ENCODE measurements around the gene SOAT1.

Gene SOAT1

GRCh38 chr1:179321533-179322216 lies 28.1 kb downstream of the SOAT1 start:
- no peak for DNase-seq (ENCODE audit: extremely low read depth, low read depth)
- TF ChIP-seq CTCF (IDR thresholded peaks at IDR 0.05; ENCODE audit: low read depth, low read length) = no peak

- no peak for TF ChIP-seq CTCF (IDR thresholded peaks at IDR 0.05; ENCODE audit: low read depth, low read length)
These were observed 29.0 kb downstream of the SOAT1 start for GRCh38 chr1:179322557-179322956.

GRCh38 chr1:179323436-179323835 lies 29.8 kb downstream of the SOAT1 start:
- TF ChIP-seq CTCF (IDR thresholded peaks at IDR 0.05; ENCODE audit: low read depth, low read length) = no peak
- no peak for DNase-seq (ENCODE audit: extremely low read depth, low read depth)

More at GRCh38 chr1:179322557-179322956, 29.0 kb downstream of the SOAT1 start:
- no peak for DNase-seq (ENCODE audit: extremely low read depth, low read depth)

GRCh38 chr1:179325836-179326235 lies 32.2 kb downstream of the SOAT1 start:
- no peak for DNase-seq (ENCODE audit: extremely low read depth, low read depth)
- no peak for TF ChIP-seq CTCF (IDR thresholded peaks at IDR 0.05; ENCODE audit: low read depth, low read length)

- TF ChIP-seq CTCF (IDR thresholded peaks at IDR 0.05; ENCODE audit: low read depth, low read length) = no peak
These were observed 33.1 kb downstream of the SOAT1 start for GRCh38 chr1:179326746-179327145.

GRCh38 chr1:179327196-179327595 lies 33.6 kb downstream of the SOAT1 start:
- TF ChIP-seq CTCF (IDR thresholded peaks at IDR 0.05; ENCODE audit: low read depth, low read length) = no peak
- DNase-seq (ENCODE audit: extremely low read depth, low read depth) = no peak

More at GRCh38 chr1:179326746-179327145, 33.1 kb downstream of the SOAT1 start:
- DNase-seq (ENCODE audit: extremely low read depth, low read depth) = no peak

GRCh38 chr1:179327679-179328078 lies 34.1 kb downstream of the SOAT1 start:
- no peak for TF ChIP-seq CTCF (IDR thresholded peaks at IDR 0.05; ENCODE audit: low read depth, low read length)
- DNase-seq (ENCODE audit: extremely low read depth, low read depth) = no peak

All from AG09319 (cell line).